Uterus (tissue), 4 donors: ENCODE measurements around the gene GET3. TPM values are rescaled to one million over a fixed set of nuclear protein-coding genes. Genes with fewer than 3 reads are reported as not detected.

ENCODE experiments used
- DNase-seq, 2 donors: peaks; one replicate each; pipeline ENCODE4 v3.0.0-alpha.2; 2019 to 2020
- H3K27ac ChIP-seq, 2 donors: fragments of 200-600 bp; sonication (generic); 1 replicate in 1 of 2; 2 replicates in 1 of 2; pipeline ENCODE4 v1.5.1; 2016 to 2018
- H3K27me3 ChIP-seq, 2 donors: fragments of 200-600 bp; sonication (generic); one replicate each; pipeline ENCODE4 v1.5.1; 2018 to 2019; ENCODE audit warnings: control low read depth in 1 of 2
- H3K36me3 ChIP-seq, 2 donors: fragments of 200-600 bp; sonication (generic); one replicate each; pipeline ENCODE4 v1.5.1; 2019; ENCODE audit warnings: control low read depth in 1 of 2
- H3K4me1 ChIP-seq, 2 donors: fragments of 200-600 bp; sonication (generic); one replicate each; pipeline ENCODE4 v1.5.1; 2018 to 2019; ENCODE audit warnings: control low read depth in 1 of 2
- H3K4me3 ChIP-seq, 2 donors: fragments of 200-600 bp; sonication (generic); 1 replicate in 1 of 2; 2 replicates in 1 of 2; pipeline ENCODE4 v1.5.1; 2018 to 2019; ENCODE audit warnings: mild to moderate bottlenecking in 1 of 2
- H3K9me3 ChIP-seq, 2 donors: fragments of 200-600 bp; sonication (generic); one replicate each; pipeline ENCODE4 v1.5.1; 2019; ENCODE audit warnings: control low read depth in 1 of 2
- CTCF ChIP-seq, 4 experiments: fragments of 200-600 bp in 2 of 4; fragments of 450-650 bp in 2 of 4; sonication (generic) in 2 of 4; IDR thresholded peaks; one replicate each; pipeline ENCODE4 v1.5.1; 2016 to 2019; ENCODE audit warnings: antibody characterized with exemption in 4 of 4, mild to moderate bottlenecking in 2 of 4, moderate library complexity in 1 of 4
- POLR2A ChIP-seq, 2 donors: fragments of 450-650 bp; IDR thresholded peaks; one replicate each; pipeline ENCODE4 v1.6.1; 2016; ENCODE audit warnings: antibody characterized with exemption in 2 of 2, mild to moderate bottlenecking in 1 of 2, moderate library complexity in 1 of 2
- intact Hi-C: fragments of 100-400 bp; cut with DNase I; formaldehyde crosslinking; loops from one replicate; pipeline ENCODE4 v1.15.1; 2023; ENCODE audit warnings: low total_unique reads
- total RNA-seq, 4 donors: library from RNA; depleted of rRNA in 3 of 4; stranded (reverse); fragments of >200 nt in 3 of 4; gene quantifications; one replicate each; pipeline versions ENCODE4 v1.1.0 to v1.2.4, GENCODE V29; 2014 to 2023
- donor health status: DM: yes; HTN: yes; CAD: no.

GET3 gene
- total RNA-seq, 4 donors from 2014 or later: 15.4 to 57.4 (median 36.4) TPM

- TF ChIP-seq CTCF (IDR thresholded peaks at IDR 0.05) (no peak), POLR2A (IDR thresholded peaks at IDR 0.05) (no peak)
- no peaks in the 10 kb centered on the region for H3K36me3 ChIP-seq
- H3K4me3 ChIP-seq: no peak overlapping the region
- intact Hi-C loops: no loop called here
- no peaks in the 10 kb centered on the region for H3K9me3 ChIP-seq
- peaks cover 3 to 8% of the 10 kb centered on the region in 2 donors for H3K4me1 ChIP-seq
- no peak overlapping the region for H3K27ac ChIP-seq
- no peak for DNase-seq
- no peaks in the 10 kb centered on the region for H3K27me3 ChIP-seq
Measured at GRCh38 chr19:12727745-12728433, 9.4 kb upstream of the GET3 start.

- no peak overlapping the region for H3K4me3 ChIP-seq
- no peaks in the 10 kb centered on the region for H3K27me3 ChIP-seq
- no peaks in the 10 kb centered on the region for H3K9me3 ChIP-seq
- DNase-seq: no peak
- no peaks in the 10 kb centered on the region for H3K36me3 ChIP-seq
- intact Hi-C loops: no loop called here
- no peak for TF ChIP-seq POLR2A (IDR thresholded peaks at IDR 0.05)
- TF ChIP-seq CTCF (IDR thresholded peaks at IDR 0.05): no peak
- no peak overlapping the region for H3K27ac ChIP-seq
- peaks cover 8 to 15% of the 10 kb centered on the region in 2 donors for H3K4me1 ChIP-seq
Measured at GRCh38 chr19:12730064-12730463, 7.2 kb upstream of the GET3 start.

- Histone ChIP-seq H3K9me3 (no peaks in the 10 kb centered on the region), H3K36me3 (no peaks in the 10 kb centered on the region), H3K27me3 (no peaks in the 10 kb centered on the region), H3K4me3 (no peak overlapping the region), H3K27ac (no peak overlapping the region), H3K4me1 (peaks cover 8 to 15% of the 10 kb centered on the region in 2 donors)
- TF ChIP-seq CTCF (IDR thresholded peaks at IDR 0.05) (no peak), POLR2A (IDR thresholded peaks at IDR 0.05) (no peak)
- DNase-seq: no peak
- intact Hi-C loops: no loop called here
Measured at GRCh38 chr19:12731337-12731736, 6.0 kb upstream of the GET3 start.

- Histone ChIP-seq H3K4me3 (peak overlapping the region; percentile 54 to 81), H3K9me3 (no peaks in the 10 kb centered on the region), H3K4me1 (peaks cover 8 to 21% of the 10 kb centered on the region in 2 donors), H3K27me3 (no peaks in the 10 kb centered on the region), H3K27ac (peak overlapping the region; percentile 86 to 88), H3K36me3 (no peaks in the 10 kb centered on the region)
- DNase-seq: no peak
- intact Hi-C loops: no loop called here
- TF ChIP-seq POLR2A (IDR thresholded peaks at IDR 0.05) (no peak), CTCF (IDR thresholded peaks at IDR 0.05) (no peak)
Measured at GRCh38 chr19:12733369-12734214, 3.7 kb upstream of the GET3 start.

- no peak for DNase-seq
- peaks cover 5 to 13% of the 10 kb centered on the region in 2 donors for H3K4me1 ChIP-seq
- H3K4me3 ChIP-seq: peak overlapping the region; percentile 63 to 83
- no peaks in the 10 kb centered on the region for H3K36me3 ChIP-seq
- intact Hi-C loops: no loop called here
- TF ChIP-seq CTCF (IDR thresholded peaks at IDR 0.05) (no peak), POLR2A (IDR thresholded peaks at IDR 0.05) (no peak)
- no peaks in the 10 kb centered on the region for H3K9me3 ChIP-seq
- no peaks in the 10 kb centered on the region for H3K27me3 ChIP-seq
- peak overlapping the region; percentile 87 for H3K27ac ChIP-seq
Measured at GRCh38 chr19:12737835-12738351, 596 bp downstream of the GET3 start.
